H1 (cell line): ENCODE measurements around the gene TSPAN2.

ENCODE experiments used
- EGR1 ChIP-seq: IDR thresholded peaks from 2 replicates; pipeline ENCODE4 v1.6.1; 2011; ENCODE audit warnings: low read depth, low read length, borderline replicate concordance
- POLR2AphosphoS5 ChIP-seq: IDR thresholded peaks from 2 replicates; pipeline ENCODE4 v1.6.1; 2011; ENCODE audit warnings: low read depth, low read length
- RAD21 ChIP-seq, 2 experiments: IDR thresholded peaks in 1 of 2; conservative IDR thresholded peaks in 1 of 2; 2 replicates each; pipeline ENCODE4 v1.6.1; 2011; ENCODE audit warnings: low read depth in 2 of 2, low read length in 2 of 2, improper control_type of control experiment in 1 of 2, inconsistent platforms in 1 of 2, mild to moderate bottlenecking in 1 of 2, moderate library complexity in 1 of 2
- RFX5 ChIP-seq: IDR thresholded peaks from 2 replicates; pipeline ENCODE4 v1.6.1; 2011; ENCODE audit warnings: low read depth, low read length, improper control_type of control experiment, borderline replicate concordance
- SIN3A ChIP-seq, 2 experiments: IDR thresholded peaks in 1 of 2; conservative IDR thresholded peaks in 1 of 2; 2 replicates each; pipeline ENCODE4 v1.6.1; 2011 to 2012; ENCODE audit warnings: low read length in 2 of 2, improper control_type of control experiment in 1 of 2, low read depth in 1 of 2, mild to moderate bottlenecking in 1 of 2
- TF ChIP-seq, protein P1 (sequence below), 3 experiments: IDR thresholded peaks; 1 replicate in 2 of 3; 2 replicates in 1 of 3; pipeline versions ENCODE4 v1.5.1 to v1.6.1; 2011; ENCODE audit warnings: low read length in 3 of 3, mild to moderate bottlenecking in 3 of 3, inconsistent platforms in 2 of 3, low read depth in 1 of 3, moderate library complexity in 1 of 3; ENCODE audit not compliant: insufficient read depth in 1 of 3; ENCODE audit errors: control extremely low read depth in 1 of 3
- TF ChIP-seq, protein P2 (sequence below): IDR thresholded peaks from 2 replicates; pipeline ENCODE4 v1.6.1; 2012; ENCODE audit warnings: low read length, inconsistent platforms

DNA sequence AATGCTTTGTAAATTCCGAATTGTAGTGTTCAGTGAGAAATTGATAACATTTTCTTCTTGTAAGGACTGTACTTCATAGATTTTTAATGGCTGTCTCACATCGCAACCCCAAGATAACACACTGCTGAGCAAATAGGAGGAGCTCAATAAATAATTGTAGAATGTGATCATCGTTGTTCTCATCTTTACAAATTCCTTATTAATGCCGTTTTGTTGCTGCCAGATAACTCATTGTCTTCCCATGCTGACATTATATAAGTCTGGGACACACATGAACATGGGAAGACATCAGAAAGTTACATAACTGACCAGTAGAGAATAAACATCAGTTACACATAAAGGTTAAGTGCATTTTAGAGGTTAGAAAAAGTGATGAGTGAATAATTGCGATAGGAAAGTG is 46.4 kb upstream of the TSPAN2 start:
- TF ChIP-seq EGR1 (no peak), RAD21 (IDR thresholded peaks at IDR 0.05 in 1 of 2, conservative IDR thresholded peaks at IDR 0.05 in 1 of 2; ENCODE audit: low read depth in 2 of 2, low read length in 2 of 2) (no peak), SIN3A (conservative IDR thresholded peaks at IDR 0.05 in 1 of 2, IDR thresholded peaks at IDR 0.05 in 1 of 2; ENCODE audit: low read depth in 1 of 2, low read length in 2 of 2) (no peak), POLR2AphosphoS5 (no peak), RFX5 (no peak)
- TF ChIP-seq, protein P1, sequence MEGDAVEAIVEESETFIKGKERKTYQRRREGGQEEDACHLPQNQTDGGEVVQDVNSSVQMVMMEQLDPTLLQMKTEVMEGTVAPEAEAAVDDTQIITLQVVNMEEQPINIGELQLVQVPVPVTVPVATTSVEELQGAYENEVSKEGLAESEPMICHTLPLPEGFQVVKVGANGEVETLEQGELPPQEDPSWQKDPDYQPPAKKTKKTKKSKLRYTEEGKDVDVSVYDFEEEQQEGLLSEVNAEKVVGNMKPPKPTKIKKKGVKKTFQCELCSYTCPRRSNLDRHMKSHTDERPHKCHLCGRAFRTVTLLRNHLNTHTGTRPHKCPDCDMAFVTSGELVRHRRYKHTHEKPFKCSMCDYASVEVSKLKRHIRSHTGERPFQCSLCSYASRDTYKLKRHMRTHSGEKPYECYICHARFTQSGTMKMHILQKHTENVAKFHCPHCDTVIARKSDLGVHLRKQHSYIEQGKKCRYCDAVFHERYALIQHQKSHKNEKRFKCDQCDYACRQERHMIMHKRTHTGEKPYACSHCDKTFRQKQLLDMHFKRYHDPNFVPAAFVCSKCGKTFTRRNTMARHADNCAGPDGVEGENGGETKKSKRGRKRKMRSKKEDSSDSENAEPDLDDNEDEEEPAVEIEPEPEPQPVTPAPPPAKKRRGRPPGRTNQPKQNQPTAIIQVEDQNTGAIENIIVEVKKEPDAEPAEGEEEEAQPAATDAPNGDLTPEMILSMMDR (IDR thresholded peaks at IDR 0.05; ENCODE audit: control extremely low read depth in 1 of 3, insufficient read depth in 1 of 3, low read depth in 1 of 3, low read length in 3 of 3), result no peak
- TF ChIP-seq, protein P2, sequence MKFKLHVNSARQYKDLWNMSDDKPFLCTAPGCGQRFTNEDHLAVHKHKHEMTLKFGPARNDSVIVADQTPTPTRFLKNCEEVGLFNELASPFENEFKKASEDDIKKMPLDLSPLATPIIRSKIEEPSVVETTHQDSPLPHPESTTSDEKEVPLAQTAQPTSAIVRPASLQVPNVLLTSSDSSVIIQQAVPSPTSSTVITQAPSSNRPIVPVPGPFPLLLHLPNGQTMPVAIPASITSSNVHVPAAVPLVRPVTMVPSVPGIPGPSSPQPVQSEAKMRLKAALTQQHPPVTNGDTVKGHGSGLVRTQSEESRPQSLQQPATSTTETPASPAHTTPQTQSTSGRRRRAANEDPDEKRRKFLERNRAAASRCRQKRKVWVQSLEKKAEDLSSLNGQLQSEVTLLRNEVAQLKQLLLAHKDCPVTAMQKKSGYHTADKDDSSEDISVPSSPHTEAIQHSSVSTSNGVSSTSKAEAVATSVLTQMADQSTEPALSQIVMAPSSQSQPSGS, result no peak
